Right renal pelvis (tissue), 4 donors: ENCODE data around the gene TMEM94. TPM values are rescaled to one million over a fixed set of nuclear protein-coding genes. Genes with fewer than 3 reads are reported as not detected.
"Not testable (repeated sequence)": the region's sequence is repeated elsewhere in the genome, so short reads cannot be mapped to it uniquely, and the experiment has no call there.

Source experiments
- DNase-seq, 4 donors: peaks; one replicate each; pipeline ENCODE4 v3.0.0-alpha.2; 2013; ENCODE audit warnings: low read depth in 4 of 4, low spot score in 3 of 4, missing footprints in 1 of 4
- polyA plus RNA-seq, 4 donors: library from polyadenylated mRNA; unstranded; fragments of 120-200 nt; gene quantifications; one replicate each; pipeline ENCODE4 v1.2.1, GENCODE V29; 2013; ENCODE audit not compliant: insufficient read length in 4 of 4

Gene TMEM94
- polyA plus RNA-seq: 10 to 100 TPM; 77.7 to 99.0 (median 81.1) TPM

DNA sequence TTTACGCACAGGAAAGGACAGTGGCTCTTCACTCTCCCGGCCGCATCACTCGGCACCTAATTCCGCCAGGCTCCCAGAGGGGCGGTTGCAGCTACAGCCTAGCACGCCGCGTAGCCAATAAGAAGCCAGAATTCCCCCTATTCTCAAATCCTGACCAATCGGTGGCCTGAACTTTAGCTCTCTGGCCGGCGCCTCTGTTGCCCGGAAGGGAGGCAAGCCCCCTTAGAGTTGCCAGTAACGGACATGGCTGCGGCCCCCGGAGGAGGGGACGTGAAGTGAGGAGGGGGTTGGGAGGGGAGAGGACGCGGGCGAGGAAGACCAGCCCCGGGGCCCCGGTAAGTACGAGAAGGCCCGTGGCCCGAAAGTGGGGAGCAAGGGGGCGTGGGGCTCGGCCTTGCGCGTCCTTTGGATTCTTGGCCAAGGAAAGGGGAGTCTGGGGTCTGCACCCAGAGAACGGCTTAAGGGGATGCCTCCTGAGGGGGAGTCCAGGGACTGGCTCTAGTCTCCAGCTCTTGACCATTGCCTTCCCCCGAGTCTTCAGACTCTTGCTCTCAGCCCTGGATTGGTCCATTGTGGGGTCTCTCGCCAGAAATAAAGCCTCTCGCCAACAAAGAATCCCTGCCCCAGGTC is at the start of gene TMEM94:
TMEM94 (plus strand) TSS at position 219 of the 630 bp plus-strand sequence. CDS start 15,271 bp downstream, outside the sequence.
- peak; percentile 94 to 99 (median 98) for DNase-seq

- no peak for DNase-seq
Measured at GRCh38 chr17:75407655-75408352, 48.6 kb upstream of the TMEM94 start.

GRCh38 chr17:75410141-75410540 is 46.3 kb upstream of the TMEM94 start:
- no peak for DNase-seq

DNA sequence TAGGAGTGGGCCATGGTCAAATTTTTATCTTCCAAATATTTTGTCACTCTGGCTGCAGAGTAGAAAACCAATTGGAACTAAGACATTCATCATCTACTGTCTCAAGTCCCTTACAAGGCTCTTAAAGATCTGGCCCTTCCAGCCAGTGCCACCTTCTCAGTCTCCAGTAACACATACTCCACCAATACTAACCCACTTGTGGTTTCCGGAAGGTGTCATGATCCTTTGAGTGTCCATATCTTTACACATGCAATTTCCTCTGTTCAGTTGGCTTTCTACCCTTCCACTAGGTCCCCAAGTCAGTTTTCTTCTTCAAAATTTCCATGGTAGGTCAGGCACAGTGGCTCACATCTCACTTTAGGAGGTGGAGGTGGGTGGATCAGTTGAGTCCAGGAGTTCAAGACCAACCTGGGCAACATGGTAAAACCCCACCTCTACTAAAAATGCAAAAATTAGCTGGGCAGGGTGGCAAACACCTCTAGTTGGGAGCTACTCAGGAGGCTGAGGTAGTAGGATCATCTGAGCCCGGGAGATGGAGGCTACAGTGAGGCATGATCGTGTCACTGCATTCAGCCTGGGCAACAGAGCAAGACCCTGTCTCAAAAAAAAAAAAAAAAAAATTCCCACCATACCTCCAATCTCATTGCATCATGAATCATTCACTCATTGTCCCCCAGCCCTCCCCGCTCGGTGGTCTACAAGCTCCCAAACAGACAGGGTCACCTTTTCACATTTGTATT is 44.9 kb upstream of the TMEM94 start:
- no peak for DNase-seq

DNA sequence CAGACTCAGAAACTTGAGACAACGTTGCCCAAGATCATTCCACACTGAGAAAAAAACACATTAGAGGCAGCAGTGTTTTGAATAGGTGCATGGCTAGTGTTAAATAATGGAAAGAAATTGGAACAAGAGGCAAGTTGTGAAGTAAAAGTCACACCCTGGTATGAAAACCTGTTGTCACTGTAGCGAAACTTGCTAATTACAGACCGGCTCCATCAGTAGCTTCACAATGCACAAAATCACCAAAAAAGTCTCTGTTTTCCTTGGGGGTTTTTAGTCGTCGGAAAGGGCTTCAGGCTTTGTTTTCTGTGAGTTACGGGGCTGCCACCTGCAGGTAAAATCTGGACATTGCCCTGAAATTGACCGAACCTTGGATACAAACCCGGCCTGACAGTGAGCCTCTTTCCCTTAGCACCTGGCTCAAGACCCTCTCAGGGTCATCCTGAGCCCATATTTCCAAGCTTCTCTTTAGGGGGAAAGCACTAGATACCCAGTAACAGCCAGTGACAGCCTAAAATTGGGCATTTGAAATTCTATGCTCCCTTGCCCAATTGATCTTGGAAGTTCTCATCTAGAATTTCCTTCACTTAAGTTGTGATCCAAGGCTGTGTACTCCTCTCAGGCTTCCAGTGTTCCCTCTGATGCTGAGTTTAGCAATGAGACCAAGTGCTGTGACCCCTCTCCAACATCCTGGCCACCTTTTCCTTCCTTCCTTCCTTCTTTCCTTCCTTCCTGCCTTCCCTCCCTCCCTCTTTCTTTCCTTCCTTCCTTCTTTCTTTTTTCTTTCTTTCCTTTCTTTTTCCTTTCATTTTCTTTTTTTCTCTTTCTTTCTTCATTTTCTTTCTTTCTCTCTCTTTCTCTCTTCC is 43.7 kb upstream of the TMEM94 start:
- DNase-seq: no peak

DNA sequence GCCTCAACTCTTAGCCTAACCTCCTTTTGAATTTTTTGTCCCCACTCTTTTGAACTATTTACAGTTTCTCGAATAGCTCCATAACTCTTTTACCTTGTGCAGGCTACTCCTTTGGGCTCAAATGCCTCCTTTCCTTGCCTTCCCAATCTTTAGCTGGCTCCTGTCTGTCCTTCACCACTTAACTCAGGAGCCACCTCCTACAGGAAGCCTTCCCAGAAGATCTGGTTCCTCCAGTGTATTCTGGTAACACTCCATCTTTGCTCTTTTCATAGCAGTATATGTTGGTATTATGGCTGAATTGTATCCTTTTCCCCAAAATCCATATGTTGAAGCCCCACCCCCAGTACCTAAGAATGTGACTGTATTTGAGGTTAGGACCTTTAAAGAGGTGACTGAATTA is 41.9 kb upstream of the TMEM94 start:
- DNase-seq: no peak

DNA sequence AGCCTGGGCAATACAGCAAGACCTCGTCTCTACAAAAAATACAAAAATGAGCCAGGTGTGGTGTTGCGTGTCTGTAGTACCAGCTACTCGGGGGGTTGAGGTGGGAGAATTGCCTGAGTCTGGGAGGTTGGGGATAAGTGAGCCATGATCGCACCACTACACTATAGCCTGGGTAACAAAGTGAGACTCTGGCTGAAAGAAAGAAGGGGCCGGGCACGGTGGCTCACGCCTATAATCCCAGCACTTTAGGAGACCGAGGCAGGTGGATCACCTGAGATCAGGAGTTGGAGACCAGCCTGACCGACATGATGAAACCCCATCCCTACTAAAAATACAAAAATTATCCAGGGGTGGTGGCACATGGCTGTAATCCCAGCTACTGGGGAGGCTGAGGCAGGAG is 40.4 kb upstream of the TMEM94 start:
- no peak for DNase-seq

DNA sequence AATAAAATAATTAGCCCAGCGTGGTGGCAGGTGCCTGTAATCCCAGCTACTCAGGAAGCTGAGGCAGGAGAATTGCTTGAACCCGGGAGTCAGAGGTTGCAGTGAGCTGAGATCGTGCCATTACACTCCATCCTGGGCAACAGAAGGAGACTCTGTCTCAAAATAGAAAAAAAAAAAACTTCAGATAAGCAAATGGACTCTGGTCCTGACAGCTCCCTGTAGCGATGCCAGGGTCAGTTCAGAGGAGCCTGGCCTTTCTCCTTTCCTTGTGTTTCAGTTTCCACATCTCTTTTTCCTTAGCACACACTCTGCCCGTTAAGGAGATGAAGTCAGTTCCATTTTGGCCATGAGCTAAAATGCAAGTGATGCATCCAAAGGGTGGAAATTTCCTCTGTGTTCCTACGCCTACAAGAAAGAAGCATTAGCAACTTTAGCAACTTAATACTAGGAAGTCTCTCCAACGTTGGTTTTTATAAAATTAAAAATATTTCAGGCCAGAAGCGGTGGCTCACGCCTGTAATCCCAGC is 39.3 kb upstream of the TMEM94 start:
- no peak for DNase-seq

DNA sequence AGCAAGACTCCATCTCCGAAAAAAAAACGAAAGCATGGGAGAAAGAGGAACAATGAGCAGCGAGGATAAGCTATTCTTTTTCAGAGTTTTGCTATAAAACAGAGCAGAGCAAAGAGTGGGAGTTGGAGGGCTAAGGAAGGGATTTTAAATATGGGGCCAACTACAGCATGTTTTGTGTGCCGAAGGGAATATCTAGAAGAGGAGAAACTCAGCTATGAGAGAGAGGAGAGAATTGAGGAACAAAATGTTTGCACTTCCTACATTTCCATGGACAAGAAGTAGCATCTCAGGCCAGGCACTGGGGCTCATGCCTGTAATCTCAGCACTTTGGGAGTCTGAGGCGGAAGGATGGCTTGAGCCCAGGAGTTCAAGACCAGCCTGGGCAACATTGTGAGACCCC is 37.9 kb upstream of the TMEM94 start:
- DNase-seq: no peak

GRCh38 chr17:75428543-75429469 is 27.6 kb upstream of the TMEM94 start:
- DNase-seq: no peak

DNA sequence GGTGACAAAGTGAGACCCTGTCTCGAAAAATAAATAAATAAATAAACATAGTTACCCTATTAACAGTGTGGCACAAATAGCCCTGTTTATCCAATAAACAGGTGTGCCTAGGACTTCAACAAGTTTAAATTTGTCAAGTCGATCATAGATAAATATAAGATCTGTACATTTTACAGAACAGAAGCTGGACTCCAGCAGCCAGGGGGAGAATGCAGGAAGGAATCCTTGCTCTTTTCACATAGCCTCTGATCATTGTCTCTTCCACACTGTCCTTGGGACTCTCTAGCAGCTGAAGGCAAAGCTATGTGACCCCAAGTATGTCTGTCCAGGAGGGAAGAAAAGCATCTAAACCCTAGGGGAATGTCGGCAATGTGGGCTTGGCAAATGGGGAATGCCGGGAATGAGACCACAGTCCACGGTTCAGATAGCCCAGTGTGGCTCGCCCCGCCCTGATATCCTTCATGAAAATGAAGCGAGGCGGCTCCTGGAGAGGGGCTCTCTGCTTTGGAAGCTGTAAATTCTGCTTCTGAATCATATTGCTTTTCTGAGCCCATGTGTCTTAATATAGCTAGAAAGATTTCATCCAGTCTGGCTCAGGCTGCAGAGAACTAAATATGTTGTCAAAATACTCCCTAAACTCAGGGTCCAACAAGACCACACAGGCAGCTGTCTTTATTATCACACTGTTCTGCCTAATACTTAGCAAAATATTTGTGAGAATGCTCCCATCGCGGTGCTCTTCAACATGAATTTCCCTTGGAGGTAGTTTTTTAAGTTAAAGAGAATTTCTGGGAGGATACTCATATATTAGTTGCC is 26.1 kb upstream of the TMEM94 start:
- DNase-seq: no peak

GRCh38 chr17:75433218-75433783 is 23.1 kb upstream of the TMEM94 start:
- no peak for DNase-seq

GRCh38 chr17:75434433-75434832 is 22.0 kb upstream of the TMEM94 start:
- not testable (repeated sequence) for DNase-seq

DNA sequence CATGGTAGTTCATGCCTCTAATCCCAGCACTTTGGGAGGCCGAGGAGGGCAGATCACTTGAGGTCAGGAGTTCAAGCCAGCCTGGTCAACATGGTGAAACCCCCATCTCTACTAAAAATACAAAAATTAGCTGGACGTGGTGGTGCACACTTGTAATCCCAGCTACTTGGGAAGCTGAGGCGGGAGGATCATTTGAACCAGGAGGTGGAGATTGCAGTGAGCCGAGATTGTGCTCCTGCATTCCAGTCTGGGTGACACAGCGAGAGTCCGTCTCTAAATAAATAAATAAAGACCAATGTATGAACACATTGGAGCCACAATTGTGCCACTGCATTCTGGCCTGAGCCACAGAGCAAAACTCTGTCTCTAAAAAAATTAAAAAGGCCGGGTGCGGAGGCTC is 19.0 kb upstream of the TMEM94 start:
- DNase-seq: not testable (repeated sequence)

GRCh38 chr17:75439287-75439686 is 17.1 kb upstream of the TMEM94 start:
- no peak for DNase-seq

- DNase-seq: no peak
Measured at GRCh38 chr17:75440738-75441448, 15.5 kb upstream of the TMEM94 start.
